Fibroblast of villous mesenchyme (primary cell): ENCODE measurements around the gene ZNF106. TPM values are rescaled to one million over a fixed set of nuclear protein-coding genes. Genes with fewer than 3 reads are reported as not detected.
A peak's percentile ranks its signal among the peaks of the same experiment; 100 is the strongest.

Experiments used
- DNase-seq: peaks from one replicate; pipeline ENCODE4 v3.0.0-alpha.2; 2010; ENCODE audit warnings: low read depth
- H3K4me3 ChIP-seq: 2 replicates; pipeline ENCODE4 v1.5.1; 2011; ENCODE audit warnings: low read depth, mild to moderate bottlenecking, low read length
- total RNA-seq: library from RNA; depleted of rRNA; stranded (reverse); fragments of >200 nt; gene quantifications from 2 replicates; pipeline ENCODE4 v1.2.3, GENCODE V29; 2012
- TF ChIP-seq, protein P1 (sequence below): IDR thresholded peaks from 2 replicates; pipeline ENCODE4 v1.5.1; 2012; ENCODE audit warnings: low read depth, mild to moderate bottlenecking, low read length; ENCODE audit not compliant: insufficient read depth

Gene ZNF106
- total RNA-seq, 1 donor: 90.2 TPM

GRCh38 chr15:42508263-42508690, 17.3 kb upstream of the ZNF106 start:
- H3K4me3 ChIP-seq: no peak overlapping the region
- peak; percentile 86 for DNase-seq
- TF ChIP-seq, protein P1, sequence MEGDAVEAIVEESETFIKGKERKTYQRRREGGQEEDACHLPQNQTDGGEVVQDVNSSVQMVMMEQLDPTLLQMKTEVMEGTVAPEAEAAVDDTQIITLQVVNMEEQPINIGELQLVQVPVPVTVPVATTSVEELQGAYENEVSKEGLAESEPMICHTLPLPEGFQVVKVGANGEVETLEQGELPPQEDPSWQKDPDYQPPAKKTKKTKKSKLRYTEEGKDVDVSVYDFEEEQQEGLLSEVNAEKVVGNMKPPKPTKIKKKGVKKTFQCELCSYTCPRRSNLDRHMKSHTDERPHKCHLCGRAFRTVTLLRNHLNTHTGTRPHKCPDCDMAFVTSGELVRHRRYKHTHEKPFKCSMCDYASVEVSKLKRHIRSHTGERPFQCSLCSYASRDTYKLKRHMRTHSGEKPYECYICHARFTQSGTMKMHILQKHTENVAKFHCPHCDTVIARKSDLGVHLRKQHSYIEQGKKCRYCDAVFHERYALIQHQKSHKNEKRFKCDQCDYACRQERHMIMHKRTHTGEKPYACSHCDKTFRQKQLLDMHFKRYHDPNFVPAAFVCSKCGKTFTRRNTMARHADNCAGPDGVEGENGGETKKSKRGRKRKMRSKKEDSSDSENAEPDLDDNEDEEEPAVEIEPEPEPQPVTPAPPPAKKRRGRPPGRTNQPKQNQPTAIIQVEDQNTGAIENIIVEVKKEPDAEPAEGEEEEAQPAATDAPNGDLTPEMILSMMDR: no peak

DNA sequence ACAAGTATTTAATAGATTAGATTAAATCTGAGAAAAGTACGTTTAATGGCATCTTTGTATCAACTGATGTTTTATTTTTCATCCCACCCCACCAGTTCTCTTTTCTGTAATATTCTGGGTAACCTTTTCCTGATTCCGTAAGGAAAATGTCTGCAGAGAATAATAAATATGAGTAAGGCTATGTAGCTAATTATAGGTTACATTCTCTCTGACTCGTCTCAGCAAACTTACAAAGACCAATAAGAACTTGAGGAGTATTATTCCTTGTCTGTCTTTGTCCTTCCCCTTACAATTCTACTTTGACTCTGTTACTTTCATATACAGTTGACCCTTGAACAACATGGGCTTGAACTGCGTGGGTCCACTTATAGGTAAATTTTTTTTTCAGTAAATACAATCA, 16.6 kb upstream of the ZNF106 start:
- H3K4me3 ChIP-seq: no peak overlapping the region
- TF ChIP-seq, protein P1: no peak
- no peak for DNase-seq

GRCh38 chr15:42504631-42505030, 13.7 kb upstream of the ZNF106 start:
- DNase-seq: no peak
- H3K4me3 ChIP-seq: no peak overlapping the region
- TF ChIP-seq, protein P1: no peak

- H3K4me3 ChIP-seq: no peak overlapping the region
- TF ChIP-seq, protein P1: no peak
- DNase-seq: no peak
Measured at GRCh38 chr15:42503825-42504224, 12.9 kb upstream of the ZNF106 start.

GRCh38 chr15:42502477-42502876, 11.5 kb upstream of the ZNF106 start:
- H3K4me3 ChIP-seq: no peak overlapping the region
- TF ChIP-seq, protein P1: no peak
- DNase-seq: no peak

DNA sequence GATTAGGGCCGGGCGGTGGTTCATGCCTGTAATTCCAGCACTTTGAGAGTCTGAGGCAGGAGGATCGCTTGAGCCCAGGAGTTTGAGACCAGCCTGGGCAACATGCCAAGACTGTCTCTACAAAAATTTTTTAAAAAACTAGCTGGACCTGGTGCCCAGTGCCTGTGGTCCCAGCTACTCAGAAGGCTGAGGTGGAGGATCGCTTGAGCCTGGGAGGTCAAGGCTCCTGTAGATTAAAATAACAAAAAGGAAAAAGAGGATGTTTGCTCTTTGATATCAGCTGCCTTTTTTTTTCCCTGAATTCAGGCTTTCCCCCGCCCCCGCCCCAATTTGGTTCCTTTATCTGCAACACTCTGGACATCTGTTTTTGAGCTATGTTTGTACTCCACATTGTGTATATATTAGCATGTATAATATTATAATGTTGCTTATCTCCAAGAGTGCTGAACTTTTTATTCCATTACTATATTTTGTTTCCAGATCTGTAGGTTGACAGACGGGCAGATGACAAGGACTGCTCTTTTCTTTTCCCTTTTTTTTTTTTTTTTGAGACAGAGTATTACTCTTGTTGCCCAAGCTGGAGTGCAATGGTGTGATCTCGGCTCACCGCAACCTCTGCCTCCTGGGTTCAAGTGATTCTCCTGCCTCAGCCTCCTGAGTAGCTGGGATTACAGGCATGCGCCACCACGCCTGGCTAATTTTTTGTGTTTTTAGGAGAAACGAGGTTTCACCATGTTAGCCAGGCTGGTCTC, 9.1 kb upstream of the ZNF106 start:
- H3K4me3 ChIP-seq: no peak overlapping the region
- DNase-seq: peak; percentile 46
- TF ChIP-seq, protein P1: no peak
